Measurements from ENCODE around the gene DMKN.

DMKN gene

DNA sequence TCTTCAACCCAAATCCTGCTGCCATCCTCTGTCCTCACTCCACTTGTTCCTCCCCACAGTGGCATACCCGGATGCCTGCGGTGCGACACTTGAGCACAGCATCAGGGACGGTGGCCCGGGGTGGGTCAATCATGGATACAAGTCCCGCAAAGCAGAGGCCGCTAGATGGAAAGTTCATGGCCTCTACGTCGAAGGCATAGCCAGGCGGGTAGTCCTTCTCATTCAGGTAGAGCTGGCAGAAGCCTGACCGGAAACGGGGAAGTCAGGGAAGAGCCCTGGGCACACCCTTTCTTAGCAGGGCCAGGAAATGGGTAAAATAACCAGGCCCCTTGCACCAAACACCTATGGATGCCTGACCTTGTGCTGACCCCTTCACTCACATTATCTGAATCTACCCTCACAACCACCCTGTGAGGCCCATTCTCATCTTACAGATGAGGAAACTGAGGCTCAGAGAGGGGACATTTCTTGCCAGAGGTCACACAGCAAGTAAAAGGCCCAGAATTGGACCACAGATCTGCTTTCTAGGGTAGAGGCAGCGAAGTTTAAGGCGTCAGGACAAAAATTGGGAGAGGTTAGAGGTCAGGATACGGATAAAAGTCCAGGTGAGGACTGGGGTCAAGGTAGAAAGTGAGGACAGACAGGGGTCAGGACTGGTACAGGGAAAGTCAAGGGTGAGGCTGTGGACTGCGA lies 43.5 kb upstream of the DMKN start:
- Histone ChIP-seq H3K27me3 (ENCODE audit: insufficient read depth, low read length, poor library complexity) (no peaks in the 10 kb centered on the region), H3K4me2 (ENCODE audit: low read length) (no peak overlapping the region), H3K4ac (ENCODE audit: low read depth, low read length) (no peak overlapping the region), H3K9ac (ENCODE audit: low read length) (peak overlapping the region; percentile 42), H4K5ac (ENCODE audit: low read length) (no peak overlapping the region), H2BK15ac (replicated peaks; ENCODE audit: low read depth) (no peak overlapping the region), H4K8ac (ENCODE audit: low read depth, low read length) (no peak overlapping the region), H3K79me1 (ENCODE audit: low read length) (no peaks in the 10 kb centered on the region), H2BK120ac (ENCODE audit: low read depth, low read length) (no peak overlapping the region), H3K36me3 (ENCODE audit: control insufficient read depth, insufficient read depth, low read length) (no peaks in the 10 kb centered on the region), H3K18ac (ENCODE audit: low read length) (no peak overlapping the region), H2AK5ac (ENCODE audit: low read length) (no peak overlapping the region), H3K56ac (ENCODE audit: low read length) (peak overlapping the region; percentile 78), H2BK5ac (ENCODE audit: low read length) (no peak overlapping the region), H3K4me3 (ENCODE audit: low read length) (no peak overlapping the region), H3K27ac (ENCODE audit: low read depth, low read length) (no peak overlapping the region), H3K23ac (ENCODE audit: low read length) (no peak overlapping the region), H3K79me2 (ENCODE audit: control insufficient read depth, insufficient read depth, low read length) (no peaks in the 10 kb centered on the region), H3K4me1 (ENCODE audit: control insufficient read depth, low read depth, low read length) (no peaks in the 10 kb centered on the region)
- DNase-seq = no peak
- no CpG with 5 or more reads among the region's 16 CpGs for WGBS (ENCODE audit: extremely low coverage, insufficient coverage, low lambda C conversion rate)

- no peak for DNase-seq
- Histone ChIP-seq H4K5ac (ENCODE audit: low read length) (no peak overlapping the region), H3K27ac (ENCODE audit: low read depth, low read length) (no peak overlapping the region), H3K27me3 (ENCODE audit: insufficient read depth, low read length, poor library complexity) (no peaks in the 10 kb centered on the region), H3K18ac (ENCODE audit: low read length) (no peak overlapping the region), H3K9ac (ENCODE audit: low read length) (no peak overlapping the region), H3K79me1 (ENCODE audit: low read length) (no peaks in the 10 kb centered on the region), H2BK5ac (ENCODE audit: low read length) (no peak overlapping the region), H3K23ac (ENCODE audit: low read length) (no peak overlapping the region), H3K36me3 (ENCODE audit: control insufficient read depth, insufficient read depth, low read length) (no peaks in the 10 kb centered on the region), H3K4me2 (ENCODE audit: low read length) (no peak overlapping the region), H2AK5ac (ENCODE audit: low read length) (no peak overlapping the region), H3K79me2 (ENCODE audit: control insufficient read depth, insufficient read depth, low read length) (no peaks in the 10 kb centered on the region), H3K4me1 (ENCODE audit: control insufficient read depth, low read depth, low read length) (no peaks in the 10 kb centered on the region), H3K56ac (ENCODE audit: low read length) (no peak overlapping the region), H2BK120ac (ENCODE audit: low read depth, low read length) (no peak overlapping the region), H3K4me3 (ENCODE audit: low read length) (no peak overlapping the region), H3K4ac (ENCODE audit: low read depth, low read length) (no peak overlapping the region), H4K8ac (ENCODE audit: low read depth, low read length) (no peak overlapping the region), H2BK15ac (replicated peaks; ENCODE audit: low read depth) (no peak overlapping the region)
- no CpG with 5 or more reads among the region's 9 CpGs for WGBS (ENCODE audit: extremely low coverage, insufficient coverage, low lambda C conversion rate)
Observed at GRCh38 chr19:35556025-35556590, 42.7 kb upstream of the DMKN start.

DNA sequence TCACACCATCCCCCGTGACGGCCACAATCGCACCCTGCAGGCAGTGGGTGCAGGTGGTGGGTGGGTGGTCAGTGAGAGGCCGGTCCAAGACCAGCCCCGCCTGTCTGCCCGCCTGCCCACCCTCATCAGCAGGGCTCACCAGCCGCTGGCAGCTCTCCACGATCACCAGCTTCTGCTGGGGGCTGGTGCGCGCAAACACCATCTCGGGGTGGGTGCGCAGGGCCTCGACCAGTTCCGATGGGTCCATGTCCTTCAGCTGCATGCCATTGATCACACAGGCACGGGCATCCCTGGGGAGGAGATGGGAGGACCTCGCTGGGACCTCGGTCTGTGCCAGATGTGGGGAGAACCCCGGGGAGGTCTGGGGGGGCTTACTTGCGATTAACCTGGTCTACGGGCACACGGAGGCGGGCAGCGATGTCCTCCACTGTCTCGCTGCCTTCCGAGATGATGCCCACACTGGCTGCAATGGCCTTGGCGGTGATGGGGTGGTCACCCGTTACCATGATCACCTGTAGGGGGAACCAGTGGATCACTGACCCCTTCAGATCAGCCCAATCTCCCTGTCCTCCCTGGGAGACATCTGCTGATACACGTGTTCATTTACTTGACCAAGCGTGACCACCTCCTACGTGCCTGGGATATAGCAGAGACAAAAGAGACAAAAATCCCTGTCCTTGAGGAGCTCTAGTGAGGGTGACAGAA lies 42.0 kb upstream of the DMKN start:
- Histone ChIP-seq H3K9ac (ENCODE audit: low read length) (no peak overlapping the region), H4K5ac (ENCODE audit: low read length) (no peak overlapping the region), H3K4me1 (ENCODE audit: control insufficient read depth, low read depth, low read length) (no peaks in the 10 kb centered on the region), H4K8ac (ENCODE audit: low read depth, low read length) (no peak overlapping the region), H3K4me2 (ENCODE audit: low read length) (no peak overlapping the region), H3K27me3 (ENCODE audit: insufficient read depth, low read length, poor library complexity) (no peaks in the 10 kb centered on the region), H3K79me1 (ENCODE audit: low read length) (no peaks in the 10 kb centered on the region), H2AK5ac (ENCODE audit: low read length) (no peak overlapping the region), H3K79me2 (ENCODE audit: control insufficient read depth, insufficient read depth, low read length) (no peaks in the 10 kb centered on the region), H2BK5ac (ENCODE audit: low read length) (no peak overlapping the region), H2BK15ac (replicated peaks; ENCODE audit: low read depth) (no peak overlapping the region), H3K4ac (ENCODE audit: low read depth, low read length) (no peak overlapping the region), H3K27ac (ENCODE audit: low read depth, low read length) (no peak overlapping the region), H3K23ac (ENCODE audit: low read length) (no peak overlapping the region), H3K4me3 (ENCODE audit: low read length) (no peak overlapping the region), H3K36me3 (ENCODE audit: control insufficient read depth, insufficient read depth, low read length) (no peaks in the 10 kb centered on the region), H3K56ac (ENCODE audit: low read length) (no peak overlapping the region), H3K18ac (ENCODE audit: low read length) (no peak overlapping the region), H2BK120ac (ENCODE audit: low read depth, low read length) (no peak overlapping the region)
- DNase-seq = peak; percentile 75
- WGBS (ENCODE audit: extremely low coverage, insufficient coverage, low lambda C conversion rate) = no CpG with 5 or more reads among the region's 30 CpGs

DNA sequence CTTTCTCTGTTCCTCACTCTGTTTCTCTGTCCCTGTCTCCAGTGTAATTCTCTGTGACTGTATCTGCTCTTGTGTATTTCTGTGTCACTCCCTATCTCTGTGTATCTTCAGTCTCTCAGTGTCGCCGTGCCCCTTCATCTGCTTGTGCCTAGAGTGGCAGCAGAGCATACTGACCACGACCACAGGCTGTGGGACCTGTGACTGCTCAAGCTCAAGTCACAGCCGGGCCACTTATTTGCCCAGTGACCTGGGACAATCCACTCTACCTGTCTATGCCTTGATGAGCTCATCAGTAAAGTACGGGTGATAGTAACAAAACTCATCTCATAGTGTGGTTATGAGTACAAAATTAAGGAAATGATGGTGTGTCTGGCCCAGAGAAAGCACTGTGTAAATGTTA lies 40.6 kb upstream of the DMKN start:
- Histone ChIP-seq H3K23ac (ENCODE audit: low read length) (no peak overlapping the region), H4K5ac (ENCODE audit: low read length) (no peak overlapping the region)
- no CpG with 5 or more reads among the region's 5 CpGs for WGBS (ENCODE audit: extremely low coverage, insufficient coverage, low lambda C conversion rate)

DNA sequence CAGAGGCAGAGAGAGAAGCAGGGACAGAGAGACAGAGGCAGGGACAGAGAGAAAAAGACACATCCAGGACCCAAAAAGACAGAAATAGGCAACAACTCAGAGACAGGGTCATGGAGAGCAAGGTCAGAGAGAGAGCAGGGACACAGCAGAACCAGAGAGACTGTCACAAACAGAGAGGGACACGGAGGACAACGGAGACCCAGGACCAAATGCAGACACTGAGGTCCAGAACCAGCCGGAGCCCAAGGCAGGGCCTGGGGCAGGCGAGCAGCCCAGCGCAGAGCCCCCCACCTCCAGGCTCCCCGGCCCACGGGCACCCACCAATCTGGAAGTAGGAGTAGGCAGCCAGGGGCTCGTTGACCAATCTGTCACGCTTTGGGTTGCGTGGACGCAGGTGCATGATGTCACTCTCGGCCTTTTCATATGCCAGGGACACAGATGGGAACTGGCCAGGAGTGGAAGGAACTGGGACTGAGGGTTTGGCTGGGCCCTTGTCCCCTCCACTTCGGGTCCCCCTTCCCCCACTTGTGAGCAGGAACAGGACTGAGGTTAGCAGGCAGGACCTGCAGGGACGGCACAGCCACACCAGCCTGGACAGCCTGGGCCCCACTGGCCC lies 40.0 kb upstream of the DMKN start:
- no peaks in the 10 kb centered on the region for H3K27me3 ChIP-seq (ENCODE audit: insufficient read depth, low read length, poor library complexity)
- no CpG with 5 or more reads among the region's 14 CpGs for WGBS (ENCODE audit: extremely low coverage, insufficient coverage, low lambda C conversion rate)
- no peak overlapping the region for H3K9ac ChIP-seq (ENCODE audit: low read length)
- no peak overlapping the region for H3K4me3 ChIP-seq (ENCODE audit: low read length)
- DNase-seq = no peak
- no peaks in the 10 kb centered on the region for H3K79me1 ChIP-seq (ENCODE audit: low read length)
- no peaks in the 10 kb centered on the region for H3K36me3 ChIP-seq (ENCODE audit: control insufficient read depth, insufficient read depth, low read length)
- no peak overlapping the region for H2BK120ac ChIP-seq (ENCODE audit: low read depth, low read length)
- no peak overlapping the region for H3K27ac ChIP-seq (ENCODE audit: low read depth, low read length)
- no peaks in the 10 kb centered on the region for H3K4me1 ChIP-seq (ENCODE audit: control insufficient read depth, low read depth, low read length)
- H4K5ac ChIP-seq (ENCODE audit: low read length) = no peak overlapping the region
- H2BK15ac ChIP-seq (replicated peaks; ENCODE audit: low read depth) = no peak overlapping the region
- H3K4me2 ChIP-seq (ENCODE audit: low read length) = no peak overlapping the region
- H3K23ac ChIP-seq (ENCODE audit: low read length) = no peak overlapping the region
- H2AK5ac ChIP-seq (ENCODE audit: low read length) = no peak overlapping the region
- H4K8ac ChIP-seq (ENCODE audit: low read depth, low read length) = no peak overlapping the region
- no peak overlapping the region for H3K18ac ChIP-seq (ENCODE audit: low read length)
- no peak overlapping the region for H3K4ac ChIP-seq (ENCODE audit: low read depth, low read length)
- no peak overlapping the region for H2BK5ac ChIP-seq (ENCODE audit: low read length)
- H3K56ac ChIP-seq (ENCODE audit: low read length) = no peak overlapping the region
- H3K79me2 ChIP-seq (ENCODE audit: control insufficient read depth, insufficient read depth, low read length) = no peaks in the 10 kb centered on the region

More for the DNA sequence above, 40.6 kb upstream of the DMKN start:
- Histone ChIP-seq H2AK5ac (ENCODE audit: low read length) (no peak overlapping the region), H3K56ac (ENCODE audit: low read length) (no peak overlapping the region), H3K36me3 (ENCODE audit: control insufficient read depth, insufficient read depth, low read length) (no peaks in the 10 kb centered on the region), H2BK5ac (ENCODE audit: low read length) (no peak overlapping the region), H2BK120ac (ENCODE audit: low read depth, low read length) (no peak overlapping the region), H3K4me2 (ENCODE audit: low read length) (no peak overlapping the region), H3K9ac (ENCODE audit: low read length) (no peak overlapping the region), H3K18ac (ENCODE audit: low read length) (no peak overlapping the region), H3K27ac (ENCODE audit: low read depth, low read length) (no peak overlapping the region), H3K4me1 (ENCODE audit: control insufficient read depth, low read depth, low read length) (no peaks in the 10 kb centered on the region), H3K27me3 (ENCODE audit: insufficient read depth, low read length, poor library complexity) (no peaks in the 10 kb centered on the region), H3K79me1 (ENCODE audit: low read length) (no peaks in the 10 kb centered on the region), H2BK15ac (replicated peaks; ENCODE audit: low read depth) (no peak overlapping the region), H3K4ac (ENCODE audit: low read depth, low read length) (no peak overlapping the region), H3K79me2 (ENCODE audit: control insufficient read depth, insufficient read depth, low read length) (no peaks in the 10 kb centered on the region), H3K4me3 (ENCODE audit: low read length) (no peak overlapping the region), H4K8ac (ENCODE audit: low read depth, low read length) (no peak overlapping the region)
- no peak for DNase-seq

All from mesendoderm (in vitro differentiated cells).